NK-92 treated with Interleukin-12 subunit alpha and Interleukin-12 subunit beta, amount 100 ng/mL, for 24 hours (cell line): ENCODE measurements around the gene NUP205.

Experiments
- DNase-seq: peaks from one replicate; lab custom pipeline; 2025; lab: John Stamatoyannopoulos, UW

Gene NUP205

DNA sequence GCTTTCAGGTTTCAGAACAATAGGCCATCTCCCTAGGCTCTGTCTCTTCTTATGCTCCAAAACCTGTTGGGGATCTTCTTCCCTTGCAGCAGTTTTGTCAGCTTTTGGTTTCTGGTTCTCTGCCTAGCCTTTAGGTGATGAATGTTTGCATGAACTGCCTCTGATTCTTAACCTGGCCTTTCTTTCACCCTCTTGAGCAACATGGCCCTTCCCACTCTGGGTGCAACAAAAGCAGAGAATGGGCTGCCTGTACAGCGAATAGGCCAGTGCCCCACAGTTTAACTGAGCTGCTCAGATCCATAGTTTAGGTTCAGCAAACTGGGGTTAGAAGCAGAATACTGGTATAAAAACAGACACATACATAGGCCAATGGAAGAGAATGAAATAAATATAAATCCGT, 18.1 kb upstream of the NUP205 start:
- DNase-seq, result no peak

DNA sequence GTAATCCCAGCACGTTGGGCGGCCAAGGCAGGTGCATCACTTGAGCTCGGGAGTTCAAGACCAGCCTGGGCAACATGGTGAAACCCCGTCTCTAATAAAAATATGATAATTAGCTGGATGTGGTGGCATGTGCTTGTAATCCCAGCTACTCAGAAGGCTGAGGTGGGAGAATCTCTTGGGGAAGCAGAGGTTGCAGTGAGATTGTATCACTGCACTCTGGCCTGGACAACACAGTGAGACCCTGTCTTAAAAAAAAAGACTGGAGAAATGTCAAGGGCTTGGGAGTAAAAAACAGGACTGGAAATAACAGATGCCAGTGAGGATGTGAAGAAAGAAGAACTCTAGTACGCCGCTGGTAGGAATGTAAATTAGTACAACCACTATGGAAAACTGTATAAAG, 16.7 kb upstream of the NUP205 start:
- no peak for DNase-seq

DNA sequence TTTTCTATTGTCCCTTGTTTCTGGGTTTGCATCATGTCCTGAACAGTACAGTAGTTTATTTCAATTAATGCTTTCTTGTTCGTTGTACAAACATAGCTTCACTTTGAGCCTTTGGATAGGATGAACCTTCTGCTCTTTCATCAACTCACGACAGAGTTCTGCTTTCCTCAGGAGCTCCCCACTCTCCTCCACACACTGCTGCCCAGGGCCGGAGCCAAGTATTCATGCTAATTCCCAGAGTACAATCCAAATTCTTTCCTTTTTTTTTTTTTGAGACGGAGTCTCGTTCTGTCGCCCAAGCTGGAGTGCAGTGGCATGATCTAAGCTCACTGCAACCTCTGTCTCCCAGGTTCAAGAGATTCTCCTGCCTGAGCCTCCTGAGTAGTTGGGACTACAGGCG, 7.5 kb upstream of the NUP205 start:
- no peak for DNase-seq

DNA sequence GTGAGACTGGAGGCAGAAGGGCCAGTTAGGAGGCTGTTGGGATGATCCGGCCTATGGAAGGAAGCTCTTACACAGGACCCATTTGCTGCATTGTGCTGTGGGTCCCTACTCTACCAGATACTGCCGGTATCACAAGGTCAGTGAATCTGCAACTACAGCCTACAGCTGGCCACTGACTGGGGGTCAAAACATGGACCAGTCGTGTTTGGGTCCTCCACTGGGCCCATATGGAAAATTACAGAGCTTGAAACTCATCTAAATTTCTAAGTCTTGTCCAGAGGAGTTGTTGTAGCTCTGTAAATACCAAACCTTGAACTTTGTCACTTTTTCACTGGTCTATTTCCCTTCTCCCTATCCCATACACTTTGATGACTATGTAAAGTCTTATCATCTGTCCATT, 5.6 kb upstream of the NUP205 start:
- DNase-seq, result no peak

DNA sequence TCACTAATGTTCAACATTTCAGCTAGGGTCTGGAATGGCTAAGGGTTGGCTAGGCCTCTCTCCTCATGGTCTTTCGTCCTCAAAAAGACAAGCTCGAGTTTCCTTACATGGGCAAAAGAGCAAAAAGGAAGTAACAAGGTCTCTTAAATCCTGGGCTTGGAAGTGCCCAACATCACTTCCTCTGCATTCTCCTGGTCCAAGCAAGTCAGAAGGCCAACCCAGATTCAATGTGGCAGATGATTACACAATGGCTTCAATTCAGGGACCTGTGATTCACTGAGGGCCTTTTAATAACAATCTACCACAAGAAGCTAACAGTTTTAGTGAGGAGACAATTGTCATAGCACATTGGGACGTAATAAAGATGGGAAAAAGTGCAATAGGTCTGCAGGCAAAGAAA, 4.4 kb upstream of the NUP205 start:
- no peak for DNase-seq

DNA sequence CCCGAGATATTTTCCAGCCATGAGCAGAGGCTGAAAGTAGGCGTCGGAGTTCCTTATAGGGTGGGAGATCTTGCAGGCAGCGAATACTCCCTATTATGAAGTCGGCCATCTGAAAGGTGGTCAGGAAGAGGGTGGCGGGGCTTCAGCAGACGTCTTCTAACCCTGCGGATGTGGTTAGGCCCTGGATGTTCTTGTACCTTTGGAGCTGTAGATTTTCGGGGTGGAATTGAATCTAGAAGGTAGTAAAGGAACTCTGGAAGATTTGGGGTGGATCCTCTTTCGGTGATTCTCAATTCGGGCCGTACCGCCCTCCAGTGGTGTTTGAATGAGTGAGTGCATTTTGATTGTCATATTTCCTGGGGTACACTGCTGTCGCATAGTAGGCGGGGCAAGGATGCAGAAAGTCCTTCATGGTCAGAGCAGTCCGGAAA, 635 bp downstream of the NUP205 start:
- peak; percentile 44 for DNase-seq

DNA sequence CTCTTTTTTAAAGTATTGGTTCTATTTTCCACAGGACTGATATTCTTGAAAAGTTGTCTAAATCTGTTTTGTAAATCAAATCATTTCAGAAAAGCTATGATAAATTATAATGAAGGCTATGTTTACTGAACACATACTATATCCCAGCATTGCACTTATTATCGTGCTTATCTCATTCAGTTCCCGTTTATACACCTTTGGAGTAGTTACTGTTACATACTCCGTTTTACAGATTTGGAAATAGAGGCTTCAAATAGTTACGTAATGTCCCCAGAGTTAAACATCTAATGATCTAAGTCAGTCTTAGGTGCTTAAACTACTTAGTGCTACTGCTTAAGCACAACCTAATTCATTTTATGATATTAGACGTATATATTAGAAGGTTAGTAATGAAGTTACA, 1.2 kb downstream of the NUP205 start:
- no peak for DNase-seq

DNA sequence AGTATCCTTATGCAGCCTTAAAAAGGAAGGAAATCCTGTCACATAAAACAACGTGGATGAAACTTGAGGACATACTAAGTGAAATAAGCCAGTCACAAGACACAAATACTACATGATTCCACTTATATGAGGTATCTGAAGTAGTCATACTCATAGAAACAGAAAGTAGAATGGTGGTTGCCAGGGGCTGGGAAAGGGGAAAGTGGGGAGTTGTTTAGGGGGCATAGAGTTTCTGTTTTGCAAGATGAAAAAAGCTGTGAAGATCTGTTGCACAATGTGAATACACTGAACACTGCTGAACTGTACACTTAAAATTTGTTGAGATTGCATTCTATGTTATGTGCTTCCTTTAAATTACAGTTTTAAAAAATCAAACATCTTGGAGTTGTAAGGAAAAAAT, 2.9 kb downstream of the NUP205 start:
- peak; percentile 7 for DNase-seq

DNA sequence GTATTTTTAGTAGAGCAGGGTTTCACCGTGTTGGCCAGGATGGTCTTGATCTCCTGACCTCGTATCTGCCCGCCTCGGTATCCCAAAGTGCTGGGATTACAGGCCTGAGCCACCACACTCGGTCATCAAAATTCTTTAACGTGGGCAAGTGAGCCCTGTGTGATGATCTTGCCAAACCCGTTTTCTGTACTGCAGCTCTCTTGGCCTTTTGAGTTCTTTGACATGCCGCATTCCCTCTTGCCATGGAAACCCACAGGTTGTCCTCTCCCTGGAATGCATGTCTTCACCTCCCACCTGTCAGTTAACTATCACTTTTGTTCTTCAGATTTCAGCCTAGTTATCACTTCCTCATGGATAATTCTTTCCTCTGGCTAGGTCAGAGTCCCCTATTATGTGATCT, 5.0 kb downstream of the NUP205 start:
- no peak for DNase-seq

DNA sequence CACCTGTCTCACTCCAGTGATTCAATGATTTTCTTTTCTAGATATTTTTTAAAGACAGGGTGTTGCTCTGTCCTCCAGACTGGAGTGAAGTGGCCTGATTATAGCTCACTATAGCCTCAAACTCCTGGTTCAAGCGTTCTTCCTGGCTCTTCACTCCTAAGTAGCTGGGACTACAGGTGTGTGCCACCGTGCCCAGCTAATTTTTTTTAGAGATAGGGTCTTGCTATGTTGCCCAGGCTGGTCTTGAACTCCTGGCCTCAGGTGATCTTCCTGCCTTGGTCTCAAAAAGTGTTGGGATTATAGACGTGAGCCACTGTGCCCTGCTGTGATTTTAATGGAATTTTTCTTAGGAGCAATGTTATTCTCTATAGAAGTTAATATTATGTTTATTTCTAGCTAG, 14.1 kb downstream of the NUP205 start:
- DNase-seq, result no peak

DNA sequence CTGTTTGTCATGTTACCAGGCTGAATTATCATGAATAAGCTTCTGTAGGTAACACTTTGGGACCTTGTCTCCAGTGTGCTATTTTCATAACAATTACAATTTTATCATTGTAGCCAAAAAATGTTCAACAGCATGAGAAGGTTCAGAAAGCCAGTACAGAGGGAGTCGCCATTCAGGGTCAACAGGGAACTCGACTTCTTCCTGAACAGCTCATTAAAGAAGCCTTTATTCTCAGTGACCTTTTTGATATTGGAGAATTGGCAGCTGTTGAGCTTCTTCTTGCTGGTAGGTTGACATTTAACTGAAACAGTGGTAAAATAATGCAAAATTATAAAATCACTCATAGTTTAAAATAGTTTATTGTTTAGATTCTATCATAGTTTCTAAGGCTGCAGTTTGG, 15.8 kb downstream of the NUP205 start:
- DNase-seq, result no peak

DNA sequence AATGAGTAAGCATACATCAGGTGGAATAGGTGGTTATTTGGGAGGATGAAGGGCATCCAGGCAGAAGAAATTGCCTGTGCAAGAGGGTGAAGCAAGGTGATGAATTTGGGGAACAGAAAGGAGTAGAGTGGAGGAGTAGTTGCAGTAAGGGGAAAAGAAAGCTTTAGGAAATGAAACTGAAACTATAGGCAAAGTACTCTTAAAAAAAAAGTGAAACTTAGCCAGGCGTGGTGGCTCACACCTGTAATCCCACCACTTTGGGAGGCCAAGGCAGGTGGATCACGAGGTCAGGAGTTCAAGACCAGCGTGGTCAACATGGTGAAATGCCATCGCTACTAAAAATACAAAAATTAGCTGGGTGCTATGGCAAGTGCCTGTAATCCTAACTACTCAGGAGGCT, 17.6 kb downstream of the NUP205 start:
- no peak for DNase-seq

DNA sequence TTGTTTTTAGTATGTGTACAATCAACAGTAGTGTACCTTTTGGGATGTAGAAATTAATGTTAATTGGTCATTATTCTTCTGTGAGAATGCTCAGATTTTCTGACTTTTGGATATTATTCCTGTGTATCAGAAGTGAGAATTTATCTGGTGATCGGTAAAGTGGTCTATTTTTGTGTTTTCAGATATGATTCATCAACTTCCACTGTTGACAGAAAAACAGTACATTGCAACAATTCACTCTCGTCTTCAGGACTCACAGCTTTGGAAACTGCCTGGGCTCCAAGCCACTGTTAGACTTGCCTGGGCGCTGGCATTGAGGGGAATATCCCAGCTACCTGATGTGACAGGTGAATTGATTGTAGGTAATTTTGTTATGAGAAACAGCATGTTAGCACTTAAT, 20.9 kb downstream of the NUP205 start:
- DNase-seq, result no peak

DNA sequence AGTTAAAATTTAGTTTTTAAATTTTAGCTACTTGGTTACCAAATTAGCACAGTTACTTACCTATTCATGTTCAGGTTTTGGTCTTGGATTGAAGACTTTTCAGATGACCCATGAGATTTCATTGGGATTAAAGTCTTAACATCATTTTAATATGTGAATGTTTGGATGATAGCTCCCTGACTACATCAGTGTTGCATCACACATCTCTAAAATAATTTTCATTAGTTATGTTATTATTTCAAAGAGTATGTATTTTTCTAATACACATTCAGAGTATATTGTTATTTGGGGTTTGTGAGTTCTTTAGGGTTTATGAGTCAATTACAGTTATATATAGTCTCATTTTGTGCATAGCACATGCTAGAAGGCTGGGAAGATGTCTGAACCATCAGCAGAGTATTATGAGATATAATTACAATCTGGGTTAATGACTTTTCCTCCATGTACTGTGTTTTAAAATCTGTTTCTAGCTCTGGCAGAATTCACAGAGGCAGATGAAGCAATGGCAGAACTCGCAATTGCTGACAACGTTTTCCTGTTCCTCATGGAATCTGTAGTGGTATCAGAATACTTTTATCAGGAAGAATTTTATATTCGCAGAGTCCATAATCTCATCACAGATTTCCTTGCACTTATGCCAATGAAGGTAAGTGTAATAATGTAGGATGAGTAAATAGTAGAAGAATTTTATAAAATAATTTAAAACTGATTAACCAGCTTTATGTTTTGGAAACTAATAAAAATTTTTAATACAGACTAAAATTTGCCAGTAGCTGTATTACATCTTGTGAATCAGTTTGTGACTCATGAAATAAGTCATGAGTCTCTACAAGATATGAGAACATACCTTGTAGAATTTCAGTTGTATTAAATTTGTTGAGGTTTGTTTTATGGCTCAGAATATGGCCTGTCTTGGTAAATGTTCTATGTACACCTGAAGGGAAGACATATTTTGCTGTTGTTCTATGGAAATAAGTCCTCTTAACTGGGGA, 26.9 kb downstream of the NUP205 start:
- no peak for DNase-seq

DNA sequence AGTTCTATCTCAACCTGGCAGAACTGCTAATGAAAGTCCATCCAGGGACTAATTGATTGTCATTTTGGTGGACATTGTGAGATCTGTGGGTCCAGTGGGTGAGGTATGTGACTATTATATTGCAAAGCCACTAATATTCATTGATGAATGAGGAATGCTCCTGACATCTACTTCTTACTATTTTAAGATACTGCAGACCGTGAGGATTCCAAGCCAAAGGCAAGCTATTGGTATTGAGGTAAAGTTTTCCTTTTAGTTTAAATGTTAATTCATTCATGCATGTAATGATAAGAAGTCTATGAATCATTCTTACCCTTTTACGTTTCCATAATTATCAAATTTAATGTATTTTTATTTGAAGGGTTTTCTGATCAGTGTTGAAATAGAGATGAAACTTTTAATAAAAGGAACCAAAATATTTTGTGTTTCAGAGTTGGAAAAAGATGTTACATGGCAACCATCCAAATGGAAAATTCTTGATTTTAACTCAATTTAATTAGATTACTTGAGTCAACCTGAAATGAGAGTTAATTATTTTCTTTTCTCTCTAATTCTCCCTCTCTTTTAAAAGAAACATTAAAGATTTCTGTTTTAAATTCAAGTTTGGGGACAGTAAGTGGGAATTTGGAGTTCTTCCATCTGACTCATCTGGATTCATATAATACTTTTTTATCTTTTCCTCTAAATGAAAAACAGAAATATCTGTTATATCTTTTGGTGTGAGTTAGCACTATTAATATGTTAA, 39.6 kb downstream of the NUP205 start:
- DNase-seq, result no peak

DNA sequence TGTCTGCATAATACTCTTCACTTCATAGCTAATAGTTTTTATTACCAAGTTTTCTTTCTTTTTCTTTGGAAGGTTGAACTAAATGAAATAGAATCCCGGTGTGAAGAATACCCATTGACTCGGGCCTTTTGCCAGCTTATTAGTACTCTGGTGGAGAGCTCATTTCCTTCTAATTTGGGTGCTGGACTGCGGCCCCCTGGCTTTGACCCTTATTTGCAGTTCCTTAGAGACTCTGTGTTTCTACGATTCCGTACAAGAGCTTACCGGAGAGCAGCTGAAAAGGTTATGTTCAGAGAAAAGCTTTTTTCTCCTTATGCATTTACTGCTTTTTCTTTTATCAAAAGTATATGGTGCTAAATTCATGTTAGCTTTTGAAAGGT, 40.2 kb downstream of the NUP205 start:
- DNase-seq, result no peak

DNA sequence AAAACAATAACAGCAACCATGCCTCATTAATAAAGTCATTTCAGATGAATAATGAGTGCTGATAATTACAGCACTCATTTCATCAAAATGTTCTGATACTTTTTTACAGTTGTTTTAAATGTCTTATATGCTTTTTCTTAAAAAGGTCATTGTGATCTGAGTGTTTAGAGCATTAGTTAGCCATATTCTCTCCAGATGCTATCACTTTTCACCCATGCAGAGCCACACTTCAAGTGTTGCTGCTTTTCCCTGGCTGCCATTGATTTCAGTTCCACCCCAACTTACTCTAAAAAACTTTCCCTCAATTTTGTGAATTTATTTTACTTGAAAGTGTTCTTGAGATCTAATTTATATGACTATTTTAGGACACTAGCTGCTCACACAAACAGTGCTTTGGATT, 41.8 kb downstream of the NUP205 start:
- no peak for DNase-seq

DNA sequence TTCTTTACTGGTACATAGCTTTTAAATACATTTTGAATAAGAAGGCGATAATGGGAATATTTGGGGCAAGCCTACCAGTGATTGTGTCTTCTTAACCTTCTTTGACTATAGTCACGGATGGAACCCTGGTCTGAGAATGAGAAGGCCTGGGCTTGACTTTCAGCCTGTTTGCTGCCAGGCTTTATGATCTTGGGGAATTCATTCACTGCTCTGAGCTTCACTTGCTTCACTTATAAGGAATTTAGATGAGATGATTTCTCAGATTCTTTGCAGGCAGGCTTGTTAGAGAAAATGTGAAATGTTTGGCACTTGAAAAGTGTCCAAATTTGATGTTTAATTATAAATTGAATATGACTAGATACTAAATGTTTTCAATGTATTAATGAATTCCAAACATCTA, 42.5 kb downstream of the NUP205 start:
- DNase-seq, result no peak

DNA sequence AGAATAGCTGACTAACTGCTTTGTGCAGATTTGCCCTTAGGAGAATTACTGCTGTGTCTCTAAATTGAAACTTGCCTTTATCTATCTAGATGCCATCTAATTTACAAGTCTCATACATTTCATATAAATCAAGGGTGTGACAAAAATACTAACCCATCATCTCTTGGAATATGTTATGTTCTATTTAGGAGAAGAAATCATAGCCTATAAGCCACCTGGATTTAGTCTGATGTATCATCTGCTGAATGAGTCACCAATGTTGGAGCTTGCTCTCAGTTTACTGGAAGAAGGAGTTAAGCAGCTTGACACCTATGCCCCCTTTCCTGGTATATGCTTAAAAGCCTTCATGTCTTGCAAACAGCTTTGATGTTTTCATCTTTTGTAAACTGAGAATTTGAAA, 43.5 kb downstream of the NUP205 start:
- DNase-seq, result no peak

DNA sequence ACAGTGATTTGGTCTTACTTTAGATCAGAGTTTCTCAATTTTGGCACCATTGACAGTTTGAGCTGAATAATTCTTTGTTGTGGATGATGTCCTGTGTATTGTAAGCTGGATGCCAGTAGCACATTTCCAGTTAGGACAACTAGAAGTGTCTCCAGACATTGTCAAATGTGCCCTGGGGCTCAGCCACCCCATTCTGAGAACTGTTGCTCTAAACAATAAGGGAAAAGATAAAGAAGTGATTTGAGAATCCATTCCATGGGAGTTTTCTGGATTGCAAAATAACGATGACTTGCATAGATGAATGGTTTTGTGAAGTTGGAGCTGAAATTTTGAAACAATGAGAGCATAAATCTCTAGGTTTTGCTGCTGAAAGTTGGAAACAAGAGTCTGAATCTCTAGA, 44.6 kb downstream of the NUP205 start:
- DNase-seq, result no peak

DNA sequence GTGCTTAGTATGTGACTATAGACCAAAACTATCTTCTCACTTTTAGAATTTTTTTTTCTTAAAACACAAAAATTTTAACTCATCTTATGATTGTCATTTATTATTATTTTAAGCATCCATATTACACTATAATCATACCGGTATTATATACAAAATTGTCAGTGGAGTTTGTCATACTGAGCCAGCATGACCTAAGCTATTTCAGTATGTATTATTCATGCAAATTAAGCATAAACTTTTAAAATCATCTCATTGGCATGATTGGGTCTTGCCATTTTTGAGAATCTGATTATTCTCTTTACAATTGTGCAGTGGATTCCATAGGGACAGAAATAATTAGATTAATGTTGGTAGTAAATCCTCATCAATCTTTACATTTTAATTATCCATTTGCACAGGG, 58.4 kb downstream of the NUP205 start:
- no peak for DNase-seq

DNA sequence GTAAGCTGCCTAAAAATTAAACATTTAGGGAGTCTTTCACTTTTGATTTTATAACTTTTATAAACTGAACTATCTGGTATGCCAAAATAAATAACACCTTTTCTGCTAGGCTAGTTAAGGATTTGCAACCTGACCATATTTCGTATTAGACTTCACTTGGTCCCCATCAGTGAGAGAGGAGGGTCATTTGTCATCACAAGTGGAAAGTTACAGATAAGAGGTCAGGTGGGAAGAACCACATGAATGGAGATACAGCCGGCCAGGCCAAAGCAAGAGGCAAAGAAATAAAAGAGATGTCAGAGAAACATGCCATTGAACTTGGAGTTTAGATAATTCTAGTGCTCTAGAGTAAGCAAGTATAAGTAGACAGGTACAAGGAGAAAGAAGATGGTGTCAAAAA, 60.1 kb downstream of the NUP205 start:
- no peak for DNase-seq

DNA sequence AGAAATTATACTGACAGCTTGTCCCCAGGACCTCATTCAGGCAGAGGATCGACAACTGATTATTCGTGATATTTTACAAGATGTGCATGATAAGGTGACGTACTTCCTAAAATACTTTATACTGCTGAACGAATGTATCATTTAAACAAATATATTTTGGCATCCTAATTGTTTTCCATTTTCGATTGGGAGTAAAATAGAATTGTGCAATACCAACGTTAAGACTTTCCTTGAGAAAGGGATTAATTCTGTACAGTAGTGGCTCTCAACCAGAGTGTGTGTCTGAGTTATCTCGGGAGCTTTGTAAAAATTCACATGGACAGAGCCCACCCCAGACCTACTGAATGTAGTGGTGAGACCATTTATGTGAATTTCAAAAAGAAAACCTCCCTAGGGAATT, 60.8 kb downstream of the NUP205 start:
- no peak for DNase-seq
